KBM-7 (cell line): ENCODE results near the gene SLC5A2.
A peak's percentile ranks its signal among the peaks of the same experiment; 100 is the strongest.

Experiments
- DNase-seq: peaks from one replicate; pipeline ENCODE4 v3.0.0-alpha.2; 2015
- in situ Hi-C: fragments of 300-500 bp; cut with MboI; formaldehyde crosslinking; loops from 2 replicates; pipeline ENCODE4 v1.14.3; 2020; ENCODE audit warnings: low sequenced_read_pairs, low pct_unique_long_range_greater_than_20kb, mixed read lengths

SLC5A2 gene

GRCh38 chr16:31458844-31459686, 23.9 kb upstream of the SLC5A2 start, which contains the start of gene ARMC5:
Gene ARMC5, plus strand, starts transcription at chr16:31459501. Its CDS starts 24 bp downstream, at chr16:31459525.
- DNase-seq: peak; percentile 97
- in situ Hi-C loops: no loop called here

- in situ Hi-C loops: loop anchor here (10.0 kb wide), 1 partner anchor 245 kb away; no protein-coding TSS in a partner anchor
Measured at GRCh38 chr16:31459687-31460581, 23.0 kb upstream of the SLC5A2 start.

GRCh38 chr16:31460582-31461002, 22.3 kb upstream of the SLC5A2 start:
- in situ Hi-C loops: loop anchor here (10.0 kb wide), 1 partner anchor 244 kb away; no protein-coding TSS in a partner anchor
- peak; percentile 39 for DNase-seq

More at GRCh38 chr16:31459687-31460581, 23.0 kb upstream of the SLC5A2 start:
- peak; percentile 93 for DNase-seq

- no peak for DNase-seq
- in situ Hi-C loops: loop anchor here (10.0 kb wide), 1 partner anchor 243 kb away; no protein-coding TSS in a partner anchor
Measured at GRCh38 chr16:31461201-31461920, 21.6 kb upstream of the SLC5A2 start.

- DNase-seq: no peak
- in situ Hi-C loops: loop anchor here (10.0 kb wide), 1 partner anchor 243 kb away; no protein-coding TSS in a partner anchor
Measured at GRCh38 chr16:31461921-31462804, 20.8 kb upstream of the SLC5A2 start.

GRCh38 chr16:31464348-31464769, 18.6 kb upstream of the SLC5A2 start:
- DNase-seq: no peak
- in situ Hi-C loops: loop anchor here (10.0 kb wide), 1 partner anchor 240 kb away; no protein-coding TSS in a partner anchor

GRCh38 chr16:31464781-31465260, 18.1 kb upstream of the SLC5A2 start:
- in situ Hi-C loops: loop anchor here (10.0 kb wide), 1 partner anchor 240 kb away; no protein-coding TSS in a partner anchor
- no peak for DNase-seq

- no peak for DNase-seq
- in situ Hi-C loops: loop anchor here (10.0 kb wide), 1 partner anchor 239 kb away; no protein-coding TSS in a partner anchor
Measured at GRCh38 chr16:31465788-31466370, 17.0 kb upstream of the SLC5A2 start.

- in situ Hi-C loops: loop anchor here (10.0 kb wide), 1 partner anchor 238 kb away; no protein-coding TSS in a partner anchor
- DNase-seq: no peak
Measured at GRCh38 chr16:31466381-31466841, 16.5 kb upstream of the SLC5A2 start.

- peak; percentile 93 for DNase-seq
- in situ Hi-C loops: loop anchor here (10.0 kb wide), 1 partner anchor 238 kb away; no protein-coding TSS in a partner anchor
Measured at GRCh38 chr16:31467151-31467773, 15.7 kb upstream of the SLC5A2 start.

- in situ Hi-C loops: loop anchor here (10.0 kb wide), 1 partner anchor 237 kb away; no protein-coding TSS in a partner anchor
- no peak for DNase-seq
Measured at GRCh38 chr16:31467858-31468257, 15.1 kb upstream of the SLC5A2 start.

GRCh38 chr16:31470615-31471014, 12.3 kb upstream of the SLC5A2 start:
- in situ Hi-C loops: no loop called here
- no peak for DNase-seq

- in situ Hi-C loops: no loop called here
Measured at GRCh38 chr16:31471241-31471874, 11.6 kb upstream of the SLC5A2 start.

GRCh38 chr16:31471875-31472708, 10.8 kb upstream of the SLC5A2 start, which contains the start of gene TGFB1I1:
Gene TGFB1I1, plus strand, starts transcription at chr16:31472152. Its CDS starts 37 bp downstream, at chr16:31472189.
- DNase-seq: peak; percentile 61

More at GRCh38 chr16:31471241-31471874, 11.6 kb upstream of the SLC5A2 start:
- DNase-seq: no peak

GRCh38 chr16:31472709-31473203, 10.2 kb upstream of the SLC5A2 start:
- DNase-seq: peak; percentile 60
- in situ Hi-C loops: no loop called here

More at GRCh38 chr16:31471875-31472708, 10.8 kb upstream of the SLC5A2 start, which contains the start of gene TGFB1I1:
- in situ Hi-C loops: no loop called here
